WTC11 (cell line): Measurements from ENCODE around the gene NPAS3.

ENCODE experiments used
- ATF2 ChIP-seq: sonication (generic); formaldehyde crosslinking; IDR thresholded peaks from 2 replicates; pipeline ENCODE4 v1.8.1; 2022; ENCODE audit warnings: low read depth, missing genetic modification reagents, borderline replicate concordance
- CTCF ChIP-seq: fragments of 200-600 bp; IDR thresholded peaks from 2 replicates; pipeline ENCODE4 v1.8.0; 2022; ENCODE audit warnings: antibody characterized with exemption
- GABPB1 ChIP-seq: sonication (generic); formaldehyde crosslinking; IDR thresholded peaks from 2 replicates; pipeline ENCODE4 v1.8.1; 2023; ENCODE audit warnings: mild to moderate bottlenecking, missing genetic modification reagents
- MAX ChIP-seq: sonication (generic); formaldehyde crosslinking; IDR thresholded peaks from 2 replicates; pipeline ENCODE4 v1.8.0; 2022; ENCODE audit warnings: mild to moderate bottlenecking, missing genetic modification reagents

GRCh38 chr14:33186656-33187055, 248.0 kb downstream of the NPAS3 start:
- TF ChIP-seq ATF2, result no peak
- TF ChIP-seq CTCF, result no peak
- TF ChIP-seq GABPB1 (CRISPR knock-in tag), result no peak
- TF ChIP-seq MAX, result no peak
